Measurements from ENCODE around the gene LRFN2. TPM values are rescaled to one million over a fixed set of nuclear protein-coding genes. Genes with fewer than 3 reads are reported as not detected.

The LRFN2 gene
- total and polyA plus RNA-seq, 4 donors: 0.01 to 0.06 TPM; not detected in 2

GRCh38 chr6:40425192-40425919 is 161.8 kb downstream of the LRFN2 start:
- WGBS, 2 donors: 62 to 82% methylated on average over 4 of the region's 4 CpGs
- no peaks in the 10 kb centered on the region for H3K9me3 ChIP-seq (ENCODE audit: control insufficient read depth in 4 of 4, insufficient read depth in 3 of 4, low read length in 3 of 4)
- H3K4me3 ChIP-seq: no peak overlapping the region
- H3K27ac ChIP-seq (ENCODE audit: low read depth in 1 of 2, low read length in 1 of 2): peak overlapping the region in 1 of 2 donors; percentile 8
- peaks cover 0 to 10% (median 4%) of the 10 kb centered on the region in 5 donors for H3K4me1 ChIP-seq (ENCODE audit: control insufficient read depth in 5 of 5, insufficient read depth in 5 of 5, low read length in 5 of 5)
- DNase-seq (peak; percentile 42 to 79 (median 66)), ATAC-seq (ENCODE audit: insufficient read depth, low FRiP score) (no peak)
- H3K27me3 ChIP-seq (ENCODE audit: control insufficient read depth in 3 of 3, insufficient read depth in 3 of 3, low read length in 2 of 3): no peaks in the 10 kb centered on the region
- no peaks in the 10 kb centered on the region for H3K36me3 ChIP-seq (ENCODE audit: control insufficient read depth in 4 of 4, insufficient read depth in 4 of 4, low read length in 4 of 4)
- TF ChIP-seq CTCF (IDR thresholded peaks at IDR 0.05; ENCODE audit: control extremely low read depth, extremely low read depth): no peak
- no peak overlapping the region for H3K9ac ChIP-seq (ENCODE audit: insufficient read depth in 1 of 2, low read length in 2 of 2)

GRCh38 chr6:40422046-40422445 is 165.1 kb downstream of the LRFN2 start:
- ATAC-seq (ENCODE audit: insufficient read depth, low FRiP score) (no peak), DNase-seq (no peak)
- Histone ChIP-seq H3K4me3 (no peak overlapping the region), H3K9ac (ENCODE audit: insufficient read depth in 1 of 2, low read length in 2 of 2) (no peak overlapping the region), H3K27ac (ENCODE audit: low read depth in 1 of 2, low read length in 1 of 2) (no peak overlapping the region), H3K27me3 (ENCODE audit: control insufficient read depth in 3 of 3, insufficient read depth in 3 of 3, low read length in 2 of 3) (no peaks in the 10 kb centered on the region), H3K36me3 (ENCODE audit: control insufficient read depth in 4 of 4, insufficient read depth in 4 of 4, low read length in 4 of 4) (no peaks in the 10 kb centered on the region), H3K4me1 (ENCODE audit: control insufficient read depth in 5 of 5, insufficient read depth in 5 of 5, low read length in 5 of 5) (peaks cover 0 to 10% (median 4%) of the 10 kb centered on the region in 5 donors), H3K9me3 (ENCODE audit: control insufficient read depth in 4 of 4, insufficient read depth in 3 of 4, low read length in 3 of 4) (no peaks in the 10 kb centered on the region)
- no peak for TF ChIP-seq CTCF (IDR thresholded peaks at IDR 0.05; ENCODE audit: control extremely low read depth, extremely low read depth)
- 67 to 68% methylated on average over 1 of the region's 1 CpG for WGBS, 2 donors

DNA sequence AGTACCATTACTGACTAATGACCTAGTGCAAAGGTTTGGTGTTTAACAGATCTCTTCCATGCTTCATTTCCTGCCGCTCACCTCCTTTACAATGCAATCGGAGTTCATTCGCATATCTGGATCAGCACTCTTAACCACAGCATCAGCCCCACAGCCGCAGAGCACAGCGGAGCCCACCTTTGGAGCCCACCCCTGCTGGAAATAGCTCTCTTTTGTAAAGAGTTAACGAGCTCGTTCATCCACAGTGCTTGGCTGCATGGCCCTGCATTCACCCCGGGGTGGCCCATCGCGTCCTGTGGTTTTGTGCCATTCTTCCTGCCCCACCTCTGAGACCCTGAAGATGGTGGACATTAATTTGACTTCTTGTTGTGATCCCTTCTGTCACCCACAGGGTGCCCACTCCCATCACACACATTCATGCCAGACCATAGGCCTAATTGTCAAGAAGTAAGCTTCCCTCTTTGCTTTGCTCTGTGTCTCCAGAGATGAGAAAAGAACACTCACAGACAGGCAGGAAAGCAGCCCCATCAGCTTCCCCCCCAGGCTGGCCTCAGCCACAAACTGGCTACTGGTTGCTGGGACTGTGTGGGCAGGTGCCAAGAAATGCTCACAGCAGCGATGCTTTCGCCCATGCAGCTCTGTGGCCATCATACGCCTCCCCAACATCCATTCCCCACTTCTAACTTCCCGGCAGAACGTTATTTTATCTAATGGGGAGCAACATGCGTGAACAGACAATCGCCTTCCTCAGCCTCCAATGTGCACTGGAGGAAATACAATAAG is 167.0 kb downstream of the LRFN2 start:
- DNase-seq (no peak), ATAC-seq (ENCODE audit: insufficient read depth, low FRiP score) (no peak)
- Histone ChIP-seq H3K9me3 (ENCODE audit: control insufficient read depth in 4 of 4, insufficient read depth in 3 of 4, low read length in 3 of 4) (no peaks in the 10 kb centered on the region), H3K27ac (ENCODE audit: low read depth in 1 of 2, low read length in 1 of 2) (no peak overlapping the region), H3K36me3 (ENCODE audit: control insufficient read depth in 4 of 4, insufficient read depth in 4 of 4, low read length in 4 of 4) (no peaks in the 10 kb centered on the region), H3K27me3 (ENCODE audit: control insufficient read depth in 3 of 3, insufficient read depth in 3 of 3, low read length in 2 of 3) (no peaks in the 10 kb centered on the region), H3K4me3 (no peak overlapping the region), H3K4me1 (ENCODE audit: control insufficient read depth in 5 of 5, insufficient read depth in 5 of 5, low read length in 5 of 5) (peaks cover 0 to 3% (median 0%) of the 10 kb centered on the region in 5 donors), H3K9ac (ENCODE audit: insufficient read depth in 1 of 2, low read length in 2 of 2) (no peak overlapping the region)
- 73 to 82% methylated on average over 17 of the region's 17 CpGs for WGBS, 2 donors
- TF ChIP-seq CTCF (IDR thresholded peaks at IDR 0.05; ENCODE audit: control extremely low read depth, extremely low read depth): no peak

Data from lung (tissue), 12 donors.